Right renal pelvis (tissue), 4 donors: ENCODE data around the gene HS6ST1. TPM values are rescaled to one million over a fixed set of nuclear protein-coding genes. Genes with fewer than 3 reads are reported as not detected.

Experiments used
- polyA plus RNA-seq, 4 donors: library from polyadenylated mRNA; unstranded; fragments of 120-200 nt; gene quantifications; one replicate each; pipeline ENCODE4 v1.2.1, GENCODE V29; 2013; ENCODE audit not compliant: insufficient read length in 4 of 4

Gene HS6ST1
- polyA plus RNA-seq, 4 donors, result 86.5 to 111 (median 90.6) TPM

Other genes with a start within 250 kb of the HS6ST1 start
- gene UGGT1, start 227.7 kb downstream of the HS6ST1 start, polyA plus RNA-seq, result 10 to 100 TPM; 35.3 to 39.0 (median 36.5) TPM